Gastroesophageal sphincter (tissue), 3 donors: ENCODE results near the gene E2F4.

Source experiments
- EP300 ChIP-seq: sonication (generic); formaldehyde crosslinking; IDR thresholded peaks from one replicate; pipeline ENCODE4 v1.6.1; 2017; ENCODE audit warnings: antibody characterized with exemption, mild to moderate bottlenecking
- POLR2AphosphoS5 ChIP-seq: sonication (generic); formaldehyde crosslinking; IDR thresholded peaks from one replicate; pipeline ENCODE4 v1.6.1; 2017; ENCODE audit warnings: antibody characterized with exemption
- TF ChIP-seq, protein P1 (sequence below), 4 experiments: fragments of 200-600 bp in 2 of 4; fragments of 450-650 bp in 2 of 4; sonication (generic) in 1 of 4; IDR thresholded peaks; one replicate each; pipeline ENCODE4 v1.5.1; 2017 to 2019; ENCODE audit warnings: antibody characterized with exemption in 4 of 4, mild to moderate bottlenecking in 2 of 4, moderate library complexity in 2 of 4

DNA sequence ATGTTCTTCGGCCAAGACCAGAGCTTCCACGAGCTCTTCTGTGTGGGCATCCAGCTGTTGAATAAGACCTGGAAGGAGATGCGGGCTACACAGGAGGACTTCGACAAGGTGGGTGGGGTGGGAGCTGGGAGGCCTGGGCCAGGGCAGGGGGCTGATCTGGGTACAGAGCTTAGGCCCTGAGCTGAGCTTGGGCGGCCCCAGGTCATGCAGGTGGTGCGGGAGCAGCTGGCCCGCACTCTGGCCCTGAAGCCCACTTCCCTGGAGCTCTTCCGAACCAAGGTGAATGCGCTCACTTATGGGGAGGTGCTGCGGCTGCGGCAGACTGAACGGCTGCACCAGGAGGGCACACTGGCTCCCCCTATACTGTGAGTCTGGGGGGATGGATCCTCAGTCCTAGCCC, 10.5 kb downstream of the E2F4 start:
- TF ChIP-seq, protein P1, sequence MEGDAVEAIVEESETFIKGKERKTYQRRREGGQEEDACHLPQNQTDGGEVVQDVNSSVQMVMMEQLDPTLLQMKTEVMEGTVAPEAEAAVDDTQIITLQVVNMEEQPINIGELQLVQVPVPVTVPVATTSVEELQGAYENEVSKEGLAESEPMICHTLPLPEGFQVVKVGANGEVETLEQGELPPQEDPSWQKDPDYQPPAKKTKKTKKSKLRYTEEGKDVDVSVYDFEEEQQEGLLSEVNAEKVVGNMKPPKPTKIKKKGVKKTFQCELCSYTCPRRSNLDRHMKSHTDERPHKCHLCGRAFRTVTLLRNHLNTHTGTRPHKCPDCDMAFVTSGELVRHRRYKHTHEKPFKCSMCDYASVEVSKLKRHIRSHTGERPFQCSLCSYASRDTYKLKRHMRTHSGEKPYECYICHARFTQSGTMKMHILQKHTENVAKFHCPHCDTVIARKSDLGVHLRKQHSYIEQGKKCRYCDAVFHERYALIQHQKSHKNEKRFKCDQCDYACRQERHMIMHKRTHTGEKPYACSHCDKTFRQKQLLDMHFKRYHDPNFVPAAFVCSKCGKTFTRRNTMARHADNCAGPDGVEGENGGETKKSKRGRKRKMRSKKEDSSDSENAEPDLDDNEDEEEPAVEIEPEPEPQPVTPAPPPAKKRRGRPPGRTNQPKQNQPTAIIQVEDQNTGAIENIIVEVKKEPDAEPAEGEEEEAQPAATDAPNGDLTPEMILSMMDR (IDR thresholded peaks at IDR 0.05), result no peak
- TF ChIP-seq POLR2AphosphoS5, result no peak
- TF ChIP-seq EP300, result no peak
